NCI-H2081 (cell line): ENCODE results near the gene CLCN6.

Source experiments
- DNase-seq, 2 experiments: peaks; one replicate each; lab custom pipeline; 2025; lab: John Stamatoyannopoulos, UW

Gene CLCN6

GRCh38 chr1:11831945-11832725 is 26.1 kb downstream of the CLCN6 start:
- DNase-seq = peak; percentile 73 to 94

GRCh38 chr1:11833497-11833896 is 27.5 kb downstream of the CLCN6 start:
- no peak for DNase-seq

- DNase-seq = no peak
Measured at GRCh38 chr1:11833900-11834299, 27.9 kb downstream of the CLCN6 start.

DNA sequence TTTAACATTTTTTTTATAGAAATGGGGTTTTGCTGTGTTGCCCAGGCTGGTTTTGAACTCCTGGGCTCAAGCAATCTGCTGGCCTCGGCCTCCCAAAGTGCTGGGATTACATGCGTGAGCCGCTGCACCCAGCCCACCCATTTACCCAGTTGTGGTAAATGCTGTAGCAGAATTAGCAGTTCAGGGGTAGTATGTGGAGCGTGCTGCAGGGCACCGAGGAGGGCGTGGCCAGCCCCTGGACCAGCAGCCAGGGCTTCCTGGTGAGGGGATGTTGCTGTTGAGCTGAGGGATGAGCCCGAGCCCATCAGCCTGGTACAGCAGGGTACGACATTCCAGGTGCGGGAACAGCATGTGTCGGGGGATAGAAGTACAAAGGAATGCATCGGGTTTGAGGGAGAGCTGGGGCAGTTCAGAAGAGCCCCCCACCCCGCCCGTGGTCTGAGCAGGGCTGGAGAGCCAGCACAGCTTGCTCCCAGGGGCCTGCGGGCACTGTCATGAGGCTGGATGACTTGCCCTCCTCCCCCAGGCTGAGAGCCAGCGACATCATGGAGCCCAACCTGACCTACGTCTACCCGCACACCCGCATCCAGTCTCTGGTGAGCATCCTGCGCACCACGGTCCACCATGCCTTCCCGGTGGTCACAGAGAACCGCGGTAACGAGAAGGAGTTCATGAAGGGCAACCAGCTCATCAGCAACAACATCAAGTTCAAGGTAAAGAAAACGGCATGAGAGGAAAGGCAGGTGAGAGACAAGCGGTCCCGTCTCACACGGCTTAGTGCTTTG is 29.6 kb downstream of the CLCN6 start:
- DNase-seq = no peak

DNA sequence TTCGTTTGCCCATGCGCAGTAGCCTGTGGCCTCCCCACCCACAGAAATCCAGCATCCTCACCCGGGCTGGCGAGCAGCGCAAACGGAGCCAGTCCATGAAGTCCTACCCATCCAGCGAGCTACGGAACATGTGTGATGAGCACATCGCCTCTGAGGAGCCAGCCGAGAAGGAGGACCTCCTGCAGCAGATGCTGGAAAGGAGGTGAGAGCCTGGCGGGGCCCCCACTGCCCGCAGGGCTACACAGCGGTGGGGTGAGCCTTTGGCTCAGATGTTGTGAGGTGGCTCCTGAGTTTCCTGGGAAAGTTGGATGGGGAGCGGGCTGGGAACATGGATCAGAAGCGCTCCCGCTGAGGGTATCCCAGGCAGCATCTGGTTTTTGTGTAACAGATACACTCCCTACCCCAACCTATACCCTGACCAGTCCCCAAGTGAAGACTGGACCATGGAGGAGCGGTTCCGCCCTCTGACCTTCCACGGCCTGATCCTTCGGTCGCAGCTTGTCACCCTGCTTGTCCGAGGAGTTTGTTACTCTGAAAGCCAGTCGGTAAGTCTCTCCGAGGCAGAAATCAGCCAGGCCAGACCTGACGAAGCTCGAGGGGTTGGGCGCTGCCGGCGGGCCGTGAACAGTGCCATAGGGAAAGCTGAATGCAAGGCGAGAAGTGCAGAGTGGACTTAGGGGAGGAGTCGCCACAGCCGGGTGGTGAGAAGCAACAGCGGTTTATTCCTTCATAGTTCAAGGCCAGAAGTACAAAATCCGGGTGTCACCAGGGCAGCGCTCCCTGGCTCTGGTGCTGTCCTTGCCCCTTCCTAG is 31.2 kb downstream of the CLCN6 start:
- DNase-seq = no peak

GRCh38 chr1:11837767-11838348 is 31.9 kb downstream of the CLCN6 start:
- no peak for DNase-seq

GRCh38 chr1:11838349-11839272 is 32.6 kb downstream of the CLCN6 start:
- peak; percentile 62 to 65 for DNase-seq

DNA sequence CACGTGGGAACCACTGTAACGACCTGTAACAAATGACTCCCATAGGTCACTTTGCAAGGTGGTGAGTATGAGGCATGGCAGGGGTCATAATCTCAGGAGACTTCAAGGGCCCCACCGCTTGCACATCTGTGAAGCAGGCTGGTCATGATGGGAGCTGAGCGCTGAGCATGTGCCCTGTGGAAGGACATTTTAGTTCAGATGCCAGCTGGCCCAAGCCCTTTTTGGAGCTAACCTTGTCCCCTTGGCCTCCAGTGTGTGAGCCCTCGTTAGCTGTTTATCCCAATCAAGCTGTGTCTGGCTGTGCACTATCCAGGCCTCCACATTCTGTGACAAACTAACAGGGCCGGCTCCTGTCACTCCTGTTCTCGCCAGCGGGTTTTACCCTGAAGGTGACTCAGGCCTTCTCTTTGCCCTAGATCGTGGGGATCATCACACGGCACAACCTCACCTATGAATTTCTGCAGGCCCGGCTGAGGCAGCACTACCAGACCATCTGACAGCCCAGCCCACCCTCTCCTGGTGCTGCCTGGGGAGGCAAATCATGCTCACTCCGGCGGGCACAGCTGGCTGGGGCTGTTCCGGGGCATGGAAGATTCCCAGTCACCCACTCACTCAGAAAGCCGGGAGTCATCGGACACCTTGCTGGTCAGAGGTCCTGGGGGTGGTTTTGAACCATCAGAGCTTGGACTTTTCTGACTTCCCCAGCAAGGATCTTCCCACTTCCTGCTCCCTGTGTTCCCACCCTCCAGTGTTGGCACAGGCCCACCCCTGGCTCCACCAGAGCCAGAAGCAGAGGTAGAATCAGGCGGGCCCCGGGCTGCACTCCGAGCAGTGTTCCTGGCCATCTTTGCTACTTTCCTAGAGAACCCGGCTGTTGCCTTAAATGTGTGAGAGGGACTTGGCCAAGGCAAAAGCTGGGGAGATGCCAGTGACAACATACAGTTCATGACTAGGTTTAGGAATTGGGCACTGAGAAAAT is 34.0 kb downstream of the CLCN6 start:
- no peak for DNase-seq

GRCh38 chr1:11841245-11842153 is 35.5 kb downstream of the CLCN6 start:
- peak; percentile 32 to 71 for DNase-seq

DNA sequence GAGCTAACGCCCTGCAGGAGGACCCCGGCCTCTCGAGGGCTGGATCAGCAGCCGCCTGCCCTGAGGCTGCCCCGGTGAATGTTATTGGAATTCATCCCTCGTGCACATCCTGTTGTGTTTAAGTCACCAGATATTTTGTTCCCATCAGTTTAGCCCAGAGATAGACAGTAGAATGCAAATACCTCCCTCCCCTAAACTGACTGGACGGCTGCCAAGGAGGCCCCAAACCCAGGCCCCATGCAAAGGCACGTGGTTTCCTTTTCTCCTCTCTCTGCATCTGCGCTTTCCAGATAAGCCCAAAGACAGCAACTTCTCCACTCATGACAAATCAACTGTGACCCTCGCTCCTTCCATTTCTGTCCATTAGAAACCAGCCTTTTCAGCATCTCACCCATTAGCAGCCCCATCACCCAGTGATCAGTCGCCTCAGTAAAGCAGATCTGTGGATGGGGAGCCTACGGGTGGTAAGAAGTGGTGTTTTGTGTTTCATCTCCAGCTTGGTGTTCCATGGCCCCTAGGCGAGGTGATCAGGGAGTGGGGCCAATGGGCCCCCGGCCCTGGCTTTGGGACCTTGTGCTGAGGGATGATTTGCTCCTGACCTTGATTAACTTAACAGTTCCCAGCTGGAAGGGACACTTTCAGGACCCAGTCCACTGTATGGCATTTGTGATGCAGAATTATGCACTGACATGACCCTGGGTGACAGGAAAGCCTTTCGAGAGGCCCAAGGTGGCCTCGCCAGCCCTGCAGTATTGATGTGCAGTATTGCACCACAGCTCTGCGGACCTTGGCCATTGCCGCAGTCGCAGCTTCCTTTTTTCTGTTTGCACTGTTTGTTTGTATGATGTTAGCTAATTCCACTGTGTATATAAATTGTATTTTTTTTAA is 36.4 kb downstream of the CLCN6 start:
- DNase-seq = peak; percentile 68 to 80

GRCh38 chr1:11845641-11846335 is 39.8 kb downstream of the CLCN6 start:
- no peak for DNase-seq

DNA sequence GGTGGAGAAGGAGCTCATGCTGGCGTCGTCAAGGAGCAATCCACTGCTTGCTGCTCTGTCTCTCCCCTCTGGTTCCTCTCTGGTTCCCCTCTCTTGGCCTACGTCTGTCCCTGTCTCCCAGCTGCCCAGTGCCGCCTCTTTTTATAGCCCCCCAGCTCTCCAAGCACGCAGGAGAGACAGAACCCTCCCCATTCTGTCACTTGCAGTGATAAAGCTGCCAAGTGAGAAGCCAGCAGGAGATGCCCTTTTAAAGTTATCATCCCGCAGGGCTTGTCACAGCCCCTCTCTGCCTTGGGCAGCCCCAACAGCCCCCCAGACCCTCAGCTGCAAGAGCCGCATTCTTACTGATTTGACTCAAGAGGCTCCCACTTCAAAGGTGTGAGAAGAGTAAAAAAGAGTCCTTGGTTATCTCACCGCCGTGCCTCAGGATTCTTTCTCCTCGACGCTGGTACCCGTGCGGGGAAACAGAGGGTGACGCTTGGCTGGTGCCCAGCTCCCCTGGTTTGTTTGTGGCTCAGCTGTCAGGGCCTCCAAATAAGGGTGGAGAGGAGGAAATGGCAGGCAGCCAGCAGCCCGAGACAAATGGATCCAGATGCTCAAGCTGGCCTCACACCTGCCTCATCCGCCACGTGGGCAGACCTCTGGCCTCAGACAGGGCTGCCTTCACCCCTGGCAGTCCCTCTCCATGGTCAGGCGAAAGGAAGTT is 41.8 kb downstream of the CLCN6 start, which contains the start of gene NPPA:
Gene NPPA, minus strand, starts transcription at position 117 of the 706 bp plus-strand sequence. Its CDS starts 99 bp downstream, at position 18.
- peak; percentile 90 to 97 for DNase-seq

DNA sequence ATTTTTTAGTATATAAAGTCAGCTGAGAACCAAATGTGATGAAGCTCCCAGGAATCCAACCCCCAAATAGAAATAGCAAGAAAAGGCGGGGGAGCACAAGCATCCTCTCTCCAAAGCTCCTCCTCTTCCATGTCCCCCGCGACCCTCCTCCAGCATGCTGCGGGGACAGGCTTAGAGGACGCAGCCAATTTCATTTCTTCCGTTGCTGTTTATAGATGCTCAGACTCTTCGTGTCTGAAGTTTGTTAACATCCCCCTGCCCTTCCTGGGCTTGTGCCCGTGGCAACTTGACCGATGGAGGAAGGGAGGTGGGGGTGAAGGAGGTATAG is 42.3 kb downstream of the CLCN6 start:
- DNase-seq = peak; percentile 42 to 54

GRCh38 chr1:11850156-11850555 is 44.2 kb downstream of the CLCN6 start:
- no peak for DNase-seq

- no peak for DNase-seq
Measured at GRCh38 chr1:11851180-11851579, 45.2 kb downstream of the CLCN6 start.

DNA sequence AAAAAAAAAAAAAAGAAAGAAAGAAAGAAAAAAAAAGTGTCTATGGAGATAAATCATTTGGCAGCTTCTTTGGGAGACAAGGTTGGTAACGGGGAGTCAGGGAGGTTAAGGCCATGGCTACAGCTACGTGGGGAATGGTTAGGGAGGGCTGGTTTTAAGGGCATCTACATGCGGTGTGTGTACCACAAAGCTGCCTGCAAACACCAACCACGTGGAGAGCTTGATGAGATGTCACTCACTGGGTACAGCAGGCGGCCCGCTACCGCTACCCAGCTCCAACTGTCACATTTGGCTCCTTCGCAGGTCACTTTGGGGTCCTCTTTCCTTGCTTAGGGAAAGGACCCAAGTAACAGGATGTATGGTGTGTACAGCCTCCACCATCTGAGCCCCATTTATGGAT is 48.5 kb downstream of the CLCN6 start:
- DNase-seq = no peak
